Mucosa of descending colon (tissue), 3 donors: ENCODE data around the gene SYT2. TPM values are rescaled to one million over a fixed set of nuclear protein-coding genes. Genes with fewer than 3 reads are reported as not detected.

Experiments
- ATAC-seq: fragments of 200-7000 bp; cut with Tn5 transposase; one replicate; pipeline ENCODE4 v1.9.1; 2020; ENCODE audit warnings: mild to moderate bottlenecking, moderate library complexity
- DNase-seq, 3 donors: peaks; one replicate each; pipeline ENCODE4 v3.0.0-alpha.2; 2020
- H3K36me3 ChIP-seq: fragments of 200-600 bp; one replicate; pipeline ENCODE4 v1.8.0; 2021; ENCODE audit warnings: low read depth, mild to moderate bottlenecking
- H3K4me1 ChIP-seq: fragments of 200-600 bp; one replicate; pipeline ENCODE4 v1.8.0; 2021; ENCODE audit warnings: low read depth, mild to moderate bottlenecking
- H3K4me3 ChIP-seq: fragments of 200-600 bp; one replicate; pipeline ENCODE4 v1.8.0; 2021; ENCODE audit warnings: mild to moderate bottlenecking
- H3K9me3 ChIP-seq: fragments of 200-600 bp; one replicate; pipeline ENCODE4 v1.8.0; 2021; ENCODE audit warnings: mild to moderate bottlenecking
- CTCF ChIP-seq: fragments of 200-600 bp; IDR thresholded peaks from one replicate; pipeline ENCODE4 v1.8.0; 2022; ENCODE audit warnings: antibody characterized with exemption, mild to moderate bottlenecking
- intact Hi-C, 2 donors: fragments of 100-400 bp; cut with DNase I in 1 of 2; cut with micrococcal nuclease in 1 of 2; formaldehyde crosslinking; loops; one replicate each; pipeline versions ENCODE4 v1.11.0 to v1.11.1; 2022; cut with DNase I, micrococcal nuclease
- long read RNA-seq, 2 donors: library from polyadenylated mRNA; unstranded; transcript quantifications; one replicate each; pipeline ENCODE4 v2.0.0, GENCODE V29; 2019 to 2021
- total RNA-seq, 3 donors: library from RNA; stranded (reverse); fragmentation: NEBNext Ultra II Directional in 2 of 3; extraction: Animal tissue kit (Norgen Biotek cat#: 25700) in 2 of 3; gene quantifications; one replicate each; pipeline versions ENCODE4 v1.2.1 to v1.2.4, GENCODE V29; 2021 to 2023
- donor health status: DM: no; HTN: no; CAD: no; lungs with moderate emphysema.
- donor health status: DM: no; HTN: no; CAD: no.
- donor health status: DM: no; HTN: yes; CAD: no.

Gene SYT2
- total RNA-seq = under 1 TPM in 2 of 3 donors, not detected in 1; 0.16 to 0.43 TPM
- long read RNA-seq, donor 1, partial matches to known transcripts = 0 of 1 reads
- long read RNA-seq, donor 1, other reads (novel, unspliced or antisense) = 1 of 1 reads
- long read RNA-seq, donor 2, partial matches to known transcripts = 0 of 1 reads
- long read RNA-seq, donor 2, other reads (novel, unspliced or antisense) = 1 of 1 reads

DNA sequence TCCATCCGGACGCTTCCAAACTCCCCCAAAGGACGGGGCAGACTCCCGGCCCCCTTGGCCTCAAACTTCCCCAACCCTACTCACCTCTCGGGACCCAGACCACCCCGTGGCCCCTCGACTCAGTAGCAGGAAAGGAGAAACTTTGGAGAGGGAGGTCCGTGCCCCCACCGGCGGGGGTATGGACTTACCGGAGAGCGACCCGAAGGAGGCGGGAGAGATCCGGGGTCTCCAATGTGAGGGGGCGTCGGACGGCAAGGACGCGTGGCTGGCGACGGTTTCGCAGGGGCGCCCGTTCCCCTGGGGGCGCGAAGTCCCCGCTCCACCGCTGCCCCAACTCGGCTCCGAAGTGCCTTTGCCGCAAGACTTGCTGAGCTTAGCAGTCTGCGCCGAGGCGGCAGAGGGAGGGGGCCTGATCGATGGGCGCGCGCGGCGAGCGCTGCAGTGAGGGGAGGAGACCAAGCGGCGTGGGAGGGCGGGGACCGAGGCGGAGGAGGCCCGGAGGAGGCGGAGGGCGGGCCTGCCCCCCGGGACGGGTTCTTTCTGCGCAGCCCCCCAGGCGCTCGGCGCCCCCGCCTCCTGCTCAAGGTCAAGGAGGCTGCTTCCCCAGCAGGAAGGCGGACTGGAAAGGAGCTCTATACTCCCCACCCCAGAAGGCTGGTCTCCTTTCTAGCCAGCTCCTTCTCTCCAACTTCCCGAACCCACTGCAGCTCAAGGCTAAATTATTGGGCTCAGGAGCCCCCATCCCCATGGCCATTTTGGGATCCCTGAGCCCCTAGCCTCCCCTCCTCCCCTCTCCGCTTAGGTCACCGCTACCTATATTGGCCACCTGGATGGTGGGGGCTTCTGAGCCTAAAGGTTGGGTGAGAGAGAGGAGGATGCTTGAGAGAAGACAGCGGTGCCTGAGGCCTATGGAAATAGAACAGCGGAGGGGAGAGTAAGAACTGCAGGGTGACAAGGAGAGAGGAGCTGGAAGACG lies at the start of gene SYT2:
TSS of gene SYT2 (minus strand) at position 385 of the 976 bp plus-strand sequence. CDS start 104,682 bp downstream, outside the sequence.
- intact Hi-C loops = loop anchor here in 1 of 2 donors (10.0 kb wide), 1 partner anchor 526 kb away; no protein-coding TSS in a partner anchor
- DNase-seq = peak in 2 of 3 donors; percentile 12 to 47

DNA sequence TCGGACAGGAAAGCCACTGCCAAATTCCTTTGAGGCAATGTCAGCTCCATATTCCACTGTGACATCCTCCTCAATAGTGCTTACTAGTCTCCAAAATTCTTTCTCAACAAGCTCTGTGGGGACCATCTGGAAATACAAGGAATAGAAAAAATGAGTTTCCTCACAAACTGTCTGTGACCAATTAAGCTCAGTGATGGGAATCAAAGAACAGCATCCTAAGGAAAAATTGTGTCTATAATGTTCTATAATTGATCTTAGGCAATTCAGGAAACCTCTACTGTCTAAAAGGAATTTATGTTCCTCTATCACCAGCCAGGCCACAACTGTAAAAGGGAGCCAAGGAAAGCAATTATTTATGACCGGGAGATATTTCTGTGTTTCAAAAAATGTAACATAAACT lies 46.1 kb upstream of the SYT2 start:
- DNase-seq (no peak), ATAC-seq (no peak)
- no peaks in the 10 kb centered on the region for H3K36me3 ChIP-seq
- no peak for TF ChIP-seq CTCF
- no peaks in the 10 kb centered on the region for H3K4me1 ChIP-seq
- no peak overlapping the region for H3K4me3 ChIP-seq
- intact Hi-C loops = no loop called here
- no peaks in the 10 kb centered on the region for H3K9me3 ChIP-seq

More for the DNA sequence above, at the start of gene SYT2:
- no peaks in the 10 kb centered on the region for H3K9me3 ChIP-seq
- H3K36me3 ChIP-seq = no peaks in the 10 kb centered on the region
- no peak within 1 kb of the TSS for H3K4me3 ChIP-seq
- peak; percentile 50 for ATAC-seq
- no peak for TF ChIP-seq CTCF
- H3K4me1 ChIP-seq = peaks cover 12% of the 10 kb centered on the region

GRCh38 chr1:202754293-202754692 lies 44.0 kb upstream of the SYT2 start:
- intact Hi-C loops = no loop called here
- ATAC-seq (no peak), DNase-seq (no peak)
- no peaks in the 10 kb centered on the region for H3K9me3 ChIP-seq
- no peak overlapping the region for H3K4me3 ChIP-seq
- no peak for TF ChIP-seq CTCF
- H3K4me1 ChIP-seq = no peaks in the 10 kb centered on the region
- H3K36me3 ChIP-seq = no peaks in the 10 kb centered on the region

DNA sequence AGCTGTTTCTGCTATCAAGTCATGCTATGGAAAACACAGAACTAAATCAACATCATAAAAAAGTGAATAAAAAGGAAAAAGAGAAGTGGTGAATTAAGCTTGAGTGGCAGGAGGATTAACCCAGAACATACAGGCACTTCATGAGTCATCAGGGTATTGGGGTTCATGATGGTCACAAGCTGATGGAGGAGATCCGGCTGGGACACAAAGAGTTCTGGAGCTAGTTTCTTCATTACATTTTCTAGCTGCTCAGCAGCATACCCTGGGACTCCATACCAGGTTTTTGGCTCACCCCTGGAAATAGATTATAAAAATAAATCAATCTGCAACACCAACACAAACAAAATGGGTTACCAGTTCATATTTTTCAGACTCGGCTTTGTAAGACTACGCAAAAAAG lies 42.5 kb upstream of the SYT2 start:
- no peaks in the 10 kb centered on the region for H3K9me3 ChIP-seq
- no peak for TF ChIP-seq CTCF
- H3K4me3 ChIP-seq = no peak overlapping the region
- intact Hi-C loops = no loop called here
- DNase-seq = no peak
- H3K36me3 ChIP-seq = no peaks in the 10 kb centered on the region
- ATAC-seq = no peak
- H3K4me1 ChIP-seq = no peaks in the 10 kb centered on the region

- DNase-seq = no peak
- H3K4me3 ChIP-seq = no peak overlapping the region
- no peak for TF ChIP-seq CTCF
- H3K9me3 ChIP-seq = no peaks in the 10 kb centered on the region
- no peaks in the 10 kb centered on the region for H3K36me3 ChIP-seq
- no peaks in the 10 kb centered on the region for H3K4me1 ChIP-seq
- ATAC-seq = no peak
- intact Hi-C loops = no loop called here
Observed at GRCh38 chr1:202750761-202751160, 40.5 kb upstream of the SYT2 start.
